Activated CD4-positive, alpha-beta T cell treated with anti-CD3 and anti-CD28 coated beads, Interleukin-2, amount 50 U/mL, for 4 hours (primary cell): Measurements from ENCODE around the gene ZNF488.

Experiments used
- DNase-seq, 2 experiments: peaks; one replicate each; pipeline ENCODE4 v3.0.0-alpha.2; 2020

Gene ZNF488

GRCh38 chr10:47365431-47366180, 18.5 kb downstream of the ZNF488 start:
- DNase-seq, result no peak

GRCh38 chr10:47364911-47365310, 19.2 kb downstream of the ZNF488 start:
- DNase-seq, result no peak

GRCh38 chr10:47364366-47364765, 19.7 kb downstream of the ZNF488 start:
- no peak for DNase-seq

GRCh38 chr10:47363781-47364180, 20.3 kb downstream of the ZNF488 start:
- DNase-seq, result no peak

- no peak for DNase-seq
Observed at GRCh38 chr10:47362199-47362598, 21.9 kb downstream of the ZNF488 start.

- no peak for DNase-seq
Observed at GRCh38 chr10:47361293-47361692, 22.8 kb downstream of the ZNF488 start.

- DNase-seq, result no peak
Observed at GRCh38 chr10:47360419-47361040, 23.6 kb downstream of the ZNF488 start.

- DNase-seq, result no peak
Observed at GRCh38 chr10:47359626-47360418, 24.3 kb downstream of the ZNF488 start.

- DNase-seq, result no peak
Observed at GRCh38 chr10:47359101-47359500, 25.0 kb downstream of the ZNF488 start.

GRCh38 chr10:47358457-47358856, 25.6 kb downstream of the ZNF488 start:
- DNase-seq, result no peak

GRCh38 chr10:47357911-47358310, 26.2 kb downstream of the ZNF488 start:
- no peak for DNase-seq

GRCh38 chr10:47357131-47357582, 26.9 kb downstream of the ZNF488 start:
- DNase-seq, result no peak

- DNase-seq, result no peak
Observed at GRCh38 chr10:47356708-47357107, 27.4 kb downstream of the ZNF488 start.

- no peak for DNase-seq
Observed at GRCh38 chr10:47354900-47355299, 29.2 kb downstream of the ZNF488 start.

- DNase-seq, result no peak
Observed at GRCh38 chr10:47354165-47354564, 29.9 kb downstream of the ZNF488 start.

- no peak for DNase-seq
Observed at GRCh38 chr10:47353351-47353750, 30.7 kb downstream of the ZNF488 start.

- no peak for DNase-seq
Observed at GRCh38 chr10:47351899-47352815, 31.9 kb downstream of the ZNF488 start.

GRCh38 chr10:47350671-47351640, 33.1 kb downstream of the ZNF488 start:
- no peak for DNase-seq

- DNase-seq, result no peak
Observed at GRCh38 chr10:47349941-47350371, 34.1 kb downstream of the ZNF488 start.

- DNase-seq, result no peak
Observed at GRCh38 chr10:47349516-47349915, 34.6 kb downstream of the ZNF488 start.
